Uterus (tissue), 4 donors: ENCODE measurements around the gene IRX2. TPM values are rescaled to one million over a fixed set of nuclear protein-coding genes. Genes with fewer than 3 reads are reported as not detected.

Source experiments
- DNase-seq, 2 donors: peaks; one replicate each; pipeline ENCODE4 v3.0.0-alpha.2; 2019 to 2020
- H3K27ac ChIP-seq, 2 donors: fragments of 200-600 bp; sonication (generic); 1 replicate in 1 of 2; 2 replicates in 1 of 2; pipeline ENCODE4 v1.5.1; 2016 to 2018
- H3K27me3 ChIP-seq, 2 donors: fragments of 200-600 bp; sonication (generic); one replicate each; pipeline ENCODE4 v1.5.1; 2018 to 2019; ENCODE audit warnings: control low read depth in 1 of 2
- H3K36me3 ChIP-seq, 2 donors: fragments of 200-600 bp; sonication (generic); one replicate each; pipeline ENCODE4 v1.5.1; 2019; ENCODE audit warnings: control low read depth in 1 of 2
- H3K4me1 ChIP-seq, 2 donors: fragments of 200-600 bp; sonication (generic); one replicate each; pipeline ENCODE4 v1.5.1; 2018 to 2019; ENCODE audit warnings: control low read depth in 1 of 2
- H3K4me3 ChIP-seq, 2 donors: fragments of 200-600 bp; sonication (generic); 1 replicate in 1 of 2; 2 replicates in 1 of 2; pipeline ENCODE4 v1.5.1; 2018 to 2019; ENCODE audit warnings: mild to moderate bottlenecking in 1 of 2
- H3K9me3 ChIP-seq, 2 donors: fragments of 200-600 bp; sonication (generic); one replicate each; pipeline ENCODE4 v1.5.1; 2019; ENCODE audit warnings: control low read depth in 1 of 2
- POLR2A ChIP-seq, 2 donors: fragments of 450-650 bp; IDR thresholded peaks; one replicate each; pipeline ENCODE4 v1.6.1; 2016; ENCODE audit warnings: antibody characterized with exemption in 2 of 2, mild to moderate bottlenecking in 1 of 2, moderate library complexity in 1 of 2
- intact Hi-C: fragments of 100-400 bp; cut with DNase I; formaldehyde crosslinking; loops from one replicate; pipeline ENCODE4 v1.15.1; 2023; ENCODE audit warnings: low total_unique reads
- total RNA-seq, 4 donors: library from RNA; depleted of rRNA in 3 of 4; stranded (reverse); fragments of >200 nt in 3 of 4; gene quantifications; one replicate each; pipeline versions ENCODE4 v1.1.0 to v1.2.4, GENCODE V29; 2014 to 2023
- TF ChIP-seq, protein P1 (sequence below), 4 experiments: fragments of 200-600 bp in 2 of 4; fragments of 450-650 bp in 2 of 4; sonication (generic) in 2 of 4; IDR thresholded peaks; one replicate each; pipeline ENCODE4 v1.5.1; 2016 to 2019; ENCODE audit warnings: antibody characterized with exemption in 4 of 4, mild to moderate bottlenecking in 2 of 4, moderate library complexity in 1 of 4
- donor health status: DM: yes; HTN: yes; CAD: no.

Gene IRX2
- total RNA-seq, 4 donors from 2014 or later = 0.77 TPM; not detected in 3

GRCh38 chr5:2701592-2701991 lies 49.9 kb downstream of the IRX2 start:
- intact Hi-C loops = no loop called here
- Histone ChIP-seq H3K36me3 (no peaks in the 10 kb centered on the region), H3K4me1 (no peaks in the 10 kb centered on the region), H3K4me3 (no peak overlapping the region), H3K27ac (no peak overlapping the region), H3K9me3 (no peaks in the 10 kb centered on the region), H3K27me3 (no peaks in the 10 kb centered on the region)
- TF ChIP-seq, protein P1, sequence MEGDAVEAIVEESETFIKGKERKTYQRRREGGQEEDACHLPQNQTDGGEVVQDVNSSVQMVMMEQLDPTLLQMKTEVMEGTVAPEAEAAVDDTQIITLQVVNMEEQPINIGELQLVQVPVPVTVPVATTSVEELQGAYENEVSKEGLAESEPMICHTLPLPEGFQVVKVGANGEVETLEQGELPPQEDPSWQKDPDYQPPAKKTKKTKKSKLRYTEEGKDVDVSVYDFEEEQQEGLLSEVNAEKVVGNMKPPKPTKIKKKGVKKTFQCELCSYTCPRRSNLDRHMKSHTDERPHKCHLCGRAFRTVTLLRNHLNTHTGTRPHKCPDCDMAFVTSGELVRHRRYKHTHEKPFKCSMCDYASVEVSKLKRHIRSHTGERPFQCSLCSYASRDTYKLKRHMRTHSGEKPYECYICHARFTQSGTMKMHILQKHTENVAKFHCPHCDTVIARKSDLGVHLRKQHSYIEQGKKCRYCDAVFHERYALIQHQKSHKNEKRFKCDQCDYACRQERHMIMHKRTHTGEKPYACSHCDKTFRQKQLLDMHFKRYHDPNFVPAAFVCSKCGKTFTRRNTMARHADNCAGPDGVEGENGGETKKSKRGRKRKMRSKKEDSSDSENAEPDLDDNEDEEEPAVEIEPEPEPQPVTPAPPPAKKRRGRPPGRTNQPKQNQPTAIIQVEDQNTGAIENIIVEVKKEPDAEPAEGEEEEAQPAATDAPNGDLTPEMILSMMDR (IDR thresholded peaks at IDR 0.05) = no peak
- TF ChIP-seq POLR2A (IDR thresholded peaks at IDR 0.05) = no peak
- no peak for DNase-seq

DNA sequence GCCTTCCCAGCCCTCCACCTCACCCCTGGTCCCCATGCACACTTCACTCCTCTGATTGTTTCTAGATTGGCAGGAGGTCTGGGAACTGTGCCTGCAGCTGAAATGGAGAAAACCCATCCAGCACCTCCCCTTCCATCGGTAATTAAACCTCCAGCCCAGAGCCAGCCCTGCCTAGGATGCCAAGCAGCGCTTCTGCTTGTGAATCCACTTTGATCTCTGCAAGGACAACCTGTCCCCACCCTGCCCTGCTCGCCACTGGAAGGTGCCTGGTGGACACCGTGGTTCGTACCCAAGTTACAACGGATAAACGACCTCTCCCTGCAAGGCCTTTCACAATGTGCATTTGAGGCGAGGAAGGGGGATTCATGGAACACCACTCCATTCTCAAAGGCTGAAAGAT lies 50.6 kb downstream of the IRX2 start:
- Histone ChIP-seq H3K36me3 (no peaks in the 10 kb centered on the region), H3K27me3 (no peaks in the 10 kb centered on the region), H3K9me3 (no peaks in the 10 kb centered on the region), H3K27ac (no peak overlapping the region), H3K4me3 (no peak overlapping the region), H3K4me1 (no peaks in the 10 kb centered on the region)
- no peak for TF ChIP-seq POLR2A (IDR thresholded peaks at IDR 0.05)
- TF ChIP-seq, protein P1 (IDR thresholded peaks at IDR 0.05) = no peak
- no peak for DNase-seq
- intact Hi-C loops = no loop called here

GRCh38 chr5:2699686-2700085 lies 51.8 kb downstream of the IRX2 start:
- intact Hi-C loops = no loop called here
- no peak overlapping the region for H3K27ac ChIP-seq
- H3K27me3 ChIP-seq = no peaks in the 10 kb centered on the region
- TF ChIP-seq POLR2A (IDR thresholded peaks at IDR 0.05) = no peak
- TF ChIP-seq, protein P1 (IDR thresholded peaks at IDR 0.05) = no peak
- H3K9me3 ChIP-seq = no peaks in the 10 kb centered on the region
- no peak overlapping the region for H3K4me3 ChIP-seq
- no peak for DNase-seq
- no peaks in the 10 kb centered on the region for H3K4me1 ChIP-seq
- H3K36me3 ChIP-seq = no peaks in the 10 kb centered on the region

- Histone ChIP-seq H3K27ac (no peak overlapping the region), H3K4me1 (no peaks in the 10 kb centered on the region), H3K36me3 (no peaks in the 10 kb centered on the region), H3K27me3 (no peaks in the 10 kb centered on the region), H3K9me3 (no peaks in the 10 kb centered on the region), H3K4me3 (no peak overlapping the region)
- DNase-seq = no peak
- TF ChIP-seq, protein P1 (IDR thresholded peaks at IDR 0.05) = no peak
- TF ChIP-seq POLR2A (IDR thresholded peaks at IDR 0.05) = no peak
- intact Hi-C loops = no loop called here
Measured at GRCh38 chr5:2699231-2699630, 52.2 kb downstream of the IRX2 start.

- no peak overlapping the region for H3K4me3 ChIP-seq
- no peaks in the 10 kb centered on the region for H3K27me3 ChIP-seq
- TF ChIP-seq, protein P1 (IDR thresholded peaks at IDR 0.05) = no peak
- TF ChIP-seq POLR2A (IDR thresholded peaks at IDR 0.05) = no peak
- intact Hi-C loops = no loop called here
- H3K4me1 ChIP-seq = no peaks in the 10 kb centered on the region
- H3K9me3 ChIP-seq = no peaks in the 10 kb centered on the region
- H3K27ac ChIP-seq = no peak overlapping the region
- no peak for DNase-seq
- no peaks in the 10 kb centered on the region for H3K36me3 ChIP-seq
Measured at GRCh38 chr5:2698581-2698980, 52.9 kb downstream of the IRX2 start.
